Neural cell (in vitro differentiated cells): Measurements from ENCODE around the gene CRB2.

ENCODE experiments used
- EP300 ChIP-seq: fragments of 450-650 bp; conservative IDR thresholded peaks from 2 replicates; pipeline ENCODE4 v1.6.1; 2014; ENCODE audit warnings: antibody characterized with exemption, mild to moderate bottlenecking, moderate library complexity; ENCODE audit not compliant: poor library complexity, severe bottlenecking
- EZH2 ChIP-seq: fragments of 200-600, 300-800 bp; shearing (Covaris generic), sonication (generic); IDR thresholded peaks from 2 replicates; pipeline ENCODE4 v1.6.1; 2014; ENCODE audit warnings: antibody characterized with exemption, low read length, borderline replicate concordance, mild to moderate bottlenecking; ENCODE audit not compliant: insufficient read depth, poor library complexity, severe bottlenecking
- MXI1 ChIP-seq: fragments of 450-650 bp; conservative IDR thresholded peaks from 2 replicates; pipeline ENCODE4 v1.6.1; 2014; ENCODE audit warnings: antibody characterized with exemption, mild to moderate bottlenecking; ENCODE audit not compliant: poor library complexity, severe bottlenecking
- POLR2AphosphoS5 ChIP-seq: IDR thresholded peaks from 2 replicates; pipeline ENCODE4 v1.6.1; 2012
- RAD21 ChIP-seq: fragments of 450-650 bp; conservative IDR thresholded peaks from 2 replicates; pipeline ENCODE4 v1.6.1; 2014; ENCODE audit warnings: antibody characterized with exemption, mild to moderate bottlenecking, moderate library complexity
- TAF1 ChIP-seq: IDR thresholded peaks from 2 replicates; pipeline ENCODE4 v1.6.1; 2012; ENCODE audit warnings: low read depth
- TF ChIP-seq, protein P1 (sequence below): fragments of 450-650 bp; IDR thresholded peaks from 2 replicates; pipeline ENCODE4 v1.5.1; 2014; ENCODE audit warnings: antibody characterized with exemption, mild to moderate bottlenecking, moderate library complexity; ENCODE audit not compliant: poor library complexity, severe bottlenecking
- TF ChIP-seq, protein P2 (sequence below): IDR thresholded peaks from 2 replicates; pipeline ENCODE4 v1.6.1; 2012; ENCODE audit warnings: borderline replicate concordance

GRCh38 chr9:123402981-123403509, 47.0 kb downstream of the CRB2 start:
- TF ChIP-seq, protein P1, sequence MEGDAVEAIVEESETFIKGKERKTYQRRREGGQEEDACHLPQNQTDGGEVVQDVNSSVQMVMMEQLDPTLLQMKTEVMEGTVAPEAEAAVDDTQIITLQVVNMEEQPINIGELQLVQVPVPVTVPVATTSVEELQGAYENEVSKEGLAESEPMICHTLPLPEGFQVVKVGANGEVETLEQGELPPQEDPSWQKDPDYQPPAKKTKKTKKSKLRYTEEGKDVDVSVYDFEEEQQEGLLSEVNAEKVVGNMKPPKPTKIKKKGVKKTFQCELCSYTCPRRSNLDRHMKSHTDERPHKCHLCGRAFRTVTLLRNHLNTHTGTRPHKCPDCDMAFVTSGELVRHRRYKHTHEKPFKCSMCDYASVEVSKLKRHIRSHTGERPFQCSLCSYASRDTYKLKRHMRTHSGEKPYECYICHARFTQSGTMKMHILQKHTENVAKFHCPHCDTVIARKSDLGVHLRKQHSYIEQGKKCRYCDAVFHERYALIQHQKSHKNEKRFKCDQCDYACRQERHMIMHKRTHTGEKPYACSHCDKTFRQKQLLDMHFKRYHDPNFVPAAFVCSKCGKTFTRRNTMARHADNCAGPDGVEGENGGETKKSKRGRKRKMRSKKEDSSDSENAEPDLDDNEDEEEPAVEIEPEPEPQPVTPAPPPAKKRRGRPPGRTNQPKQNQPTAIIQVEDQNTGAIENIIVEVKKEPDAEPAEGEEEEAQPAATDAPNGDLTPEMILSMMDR = no peak
- TF ChIP-seq EP300 (no peak), MXI1 (no peak), RAD21 (no peak), POLR2AphosphoS5 (no peak), TAF1 (no peak), EZH2 (no peak)
- TF ChIP-seq, protein P2, sequence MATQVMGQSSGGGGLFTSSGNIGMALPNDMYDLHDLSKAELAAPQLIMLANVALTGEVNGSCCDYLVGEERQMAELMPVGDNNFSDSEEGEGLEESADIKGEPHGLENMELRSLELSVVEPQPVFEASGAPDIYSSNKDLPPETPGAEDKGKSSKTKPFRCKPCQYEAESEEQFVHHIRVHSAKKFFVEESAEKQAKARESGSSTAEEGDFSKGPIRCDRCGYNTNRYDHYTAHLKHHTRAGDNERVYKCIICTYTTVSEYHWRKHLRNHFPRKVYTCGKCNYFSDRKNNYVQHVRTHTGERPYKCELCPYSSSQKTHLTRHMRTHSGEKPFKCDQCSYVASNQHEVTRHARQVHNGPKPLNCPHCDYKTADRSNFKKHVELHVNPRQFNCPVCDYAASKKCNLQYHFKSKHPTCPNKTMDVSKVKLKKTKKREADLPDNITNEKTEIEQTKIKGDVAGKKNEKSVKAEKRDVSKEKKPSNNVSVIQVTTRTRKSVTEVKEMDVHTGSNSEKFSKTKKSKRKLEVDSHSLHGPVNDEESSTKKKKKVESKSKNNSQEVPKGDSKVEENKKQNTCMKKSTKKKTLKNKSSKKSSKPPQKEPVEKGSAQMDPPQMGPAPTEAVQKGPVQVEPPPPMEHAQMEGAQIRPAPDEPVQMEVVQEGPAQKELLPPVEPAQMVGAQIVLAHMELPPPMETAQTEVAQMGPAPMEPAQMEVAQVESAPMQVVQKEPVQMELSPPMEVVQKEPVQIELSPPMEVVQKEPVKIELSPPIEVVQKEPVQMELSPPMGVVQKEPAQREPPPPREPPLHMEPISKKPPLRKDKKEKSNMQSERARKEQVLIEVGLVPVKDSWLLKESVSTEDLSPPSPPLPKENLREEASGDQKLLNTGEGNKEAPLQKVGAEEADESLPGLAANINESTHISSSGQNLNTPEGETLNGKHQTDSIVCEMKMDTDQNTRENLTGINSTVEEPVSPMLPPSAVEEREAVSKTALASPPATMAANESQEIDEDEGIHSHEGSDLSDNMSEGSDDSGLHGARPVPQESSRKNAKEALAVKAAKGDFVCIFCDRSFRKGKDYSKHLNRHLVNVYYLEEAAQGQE = no peak
